GM21723 (cell line): ENCODE results near the gene TBC1D4.

Source experiments
- ATAC-seq: cut with Tn5 transposase; IDR thresholded peaks from one replicate; pipeline ENCODE4 v1.9.1; 2021; ENCODE audit warnings: mild to moderate bottlenecking, moderate library complexity; ENCODE audit not compliant: unreplicated experiment

TBC1D4 gene

GRCh38 chr13:75482070-75482819 is at the start of gene TBC1D4:
Gene TBC1D4, minus strand, starts transcription at chr13:75482169. Its CDS starts 402 bp downstream, at chr13:75481767.
- ATAC-seq = peak; percentile 80

GRCh38 chr13:75530549-75530961 is 48.6 kb upstream of the TBC1D4 start:
- ATAC-seq = no peak

- no peak for ATAC-seq
Observed at GRCh38 chr13:75521956-75522355, 40.0 kb upstream of the TBC1D4 start.

- no peak for ATAC-seq
Observed at GRCh38 chr13:75518439-75519088, 36.6 kb upstream of the TBC1D4 start.

GRCh38 chr13:75514080-75514995 is 32.4 kb upstream of the TBC1D4 start:
- no peak for ATAC-seq

- ATAC-seq = no peak
Observed at GRCh38 chr13:75513271-75513670, 31.3 kb upstream of the TBC1D4 start.

GRCh38 chr13:75512253-75512652 is 30.3 kb upstream of the TBC1D4 start:
- peak; percentile 93 for ATAC-seq

- no peak for ATAC-seq
Observed at GRCh38 chr13:75511051-75511625, 29.2 kb upstream of the TBC1D4 start.

GRCh38 chr13:75508002-75508548 is 26.1 kb upstream of the TBC1D4 start:
- no peak for ATAC-seq

- ATAC-seq = no peak
Observed at GRCh38 chr13:75507027-75508001, 25.3 kb upstream of the TBC1D4 start.

- ATAC-seq = no peak
Observed at GRCh38 chr13:75506018-75506417, 24.0 kb upstream of the TBC1D4 start.

- no peak for ATAC-seq
Observed at GRCh38 chr13:75505327-75505726, 23.4 kb upstream of the TBC1D4 start.

- no peak for ATAC-seq
Observed at GRCh38 chr13:75495938-75496337, 14.0 kb upstream of the TBC1D4 start.

- no peak for ATAC-seq
Observed at GRCh38 chr13:75494491-75494890, 12.5 kb upstream of the TBC1D4 start.

GRCh38 chr13:75493156-75493555 is 11.2 kb upstream of the TBC1D4 start:
- ATAC-seq = no peak

- ATAC-seq = no peak
Observed at GRCh38 chr13:75492389-75492788, 10.4 kb upstream of the TBC1D4 start.

GRCh38 chr13:75491376-75491775 is 9.4 kb upstream of the TBC1D4 start:
- no peak for ATAC-seq

- ATAC-seq = peak; percentile 90
Observed at GRCh38 chr13:75489502-75490263, 7.7 kb upstream of the TBC1D4 start.
